ENCODE data around the gene GOLGA8S.
"Not testable (repeated sequence)": the region's sequence is repeated elsewhere in the genome, so short reads cannot be mapped to it uniquely, and the experiment has no call there.

GRCh38 chr15:23371134-23371533 lies 16.6 kb downstream of the GOLGA8S start:
- not testable (repeated sequence) for TF ChIP-seq CTCF (optimal IDR thresholded peaks at IDR 0.05 in 1 of 3, IDR thresholded peaks at IDR 0.05 in 1 of 3, conservative IDR thresholded peaks at IDR 0.05 in 1 of 3; ENCODE audit: extremely low read depth in 1 of 3, insufficient read depth in 2 of 3, low read length in 3 of 3); EZH2 (IDR thresholded peaks at IDR 0.05; ENCODE audit: low read length)
